ENCODE data around the gene MKRN2. TPM values are rescaled to one million over a fixed set of nuclear protein-coding genes. Genes with fewer than 3 reads are reported as not detected.
A peak's percentile ranks its signal among the peaks of the same experiment; 100 is the strongest.

The MKRN2 gene
- total and polyA plus RNA-seq, 2 of the 13 experiments (the other 11 are each of a cell fraction or from before 2014, with no cell fraction given) = 25.5 to 34.3 TPM

GRCh38 chr3:12556690-12557472, at the start of gene MKRN2 (continued):
- TF ChIP-seq ZHX2 (IDR thresholded peaks at IDR 0.05; ENCODE audit: low read depth) = peak; percentile 67; the same call in 1 of the 2 replicates
- no peak; the same call in 1 of the 2 replicates for TF ChIP-seq ZHX2 (CRISPR knock-in tag; IDR thresholded peaks at IDR 0.05; ENCODE audit: borderline replicate concordance)
- TF ChIP-seq ZFP91 (CRISPR knock-in tag; IDR thresholded peaks at IDR 0.05; ENCODE audit: borderline replicate concordance) = peak; percentile 89
- no peak for TF ChIP-seq ZMAT3 (CRISPR knock-in tag; conservative IDR thresholded peaks at IDR 0.05)
- TF ChIP-seq ARID2 (CRISPR knock-in tag; IDR thresholded peaks at IDR 0.05; ENCODE audit: borderline replicate concordance) = peak; percentile 71; the same call in 1 of the 2 replicates
- TF ChIP-seq MNT (IDR thresholded peaks at IDR 0.05) = 0 out of 2 replicates have a peak, but pooled peaks have one; percentile 1
- TF ChIP-seq ZNF572 (CRISPR knock-in tag; IDR thresholded peaks at IDR 0.05) = 0 out of 2 replicates have a peak, but pooled peaks have one; percentile 48
- peak; percentile 77 for TF ChIP-seq SMAD3 (CRISPR knock-in tag; IDR thresholded peaks at IDR 0.05)
- TF ChIP-seq ZNF776 (CRISPR knock-in tag; IDR thresholded peaks at IDR 0.05) = peak; percentile 95
- peak; percentile 92 for TF ChIP-seq ZNF501 (CRISPR knock-in tag; IDR thresholded peaks at IDR 0.05)
- 0 out of 2 replicates have a peak, but pooled peaks have one; percentile 87 for TF ChIP-seq FOXO4 (CRISPR knock-in tag; conservative IDR thresholded peaks at IDR 0.05)
- TF ChIP-seq ERF (CRISPR knock-in tag; IDR thresholded peaks at IDR 0.05) = peak; percentile 84; the same call in 1 of the 2 replicates
- TF ChIP-seq ZNF543 (CRISPR knock-in tag; IDR thresholded peaks at IDR 0.05) = no peak
- peak; percentile 39 for TF ChIP-seq TBL1XR1 (IDR thresholded peaks at IDR 0.05; ENCODE audit: borderline replicate concordance, low read length, partially characterized antibody)
- TF ChIP-seq ZNF18 (CRISPR knock-in tag; IDR thresholded peaks at IDR 0.05; ENCODE audit: insufficient replicate concordance) = no peak
